Transverse colon (tissue), 4 donors: ENCODE measurements around the gene SFXN5. TPM values are rescaled to one million over a fixed set of nuclear protein-coding genes. Genes with fewer than 3 reads are reported as not detected.

Experiments
- DNase-seq: peaks from one replicate; pipeline ENCODE4 v3.0.0-alpha.2; 2019
- H3K27ac ChIP-seq, 4 donors: fragments of 200-600 bp; sonication (generic); 2 replicates each; pipeline ENCODE4 v1.5.1; 2016 to 2018; ENCODE audit warnings: inconsistent platforms in 4 of 4
- H3K27me3 ChIP-seq: fragments of 200-600 bp; sonication (generic); 2 replicates; pipeline ENCODE4 v1.5.1; 2017; ENCODE audit warnings: inconsistent platforms
- H3K36me3 ChIP-seq, 4 donors: fragments of 200-600 bp; sonication (generic); 2 replicates each; pipeline ENCODE4 v1.5.1; 2017 to 2019; ENCODE audit warnings: inconsistent platforms in 4 of 4
- H3K4me1 ChIP-seq, 4 donors: fragments of 200-600 bp; sonication (generic); 2 replicates each; pipeline ENCODE4 v1.5.1; 2017 to 2020; ENCODE audit warnings: inconsistent platforms in 4 of 4
- H3K4me3 ChIP-seq, 4 donors: fragments of 200-600 bp; sonication (generic); 1 replicate in 1 of 4; 2 replicates in 3 of 4; pipeline versions ENCODE4 v1.5.1 to v1.6.1; 2017 to 2019; ENCODE audit warnings: inconsistent platforms in 4 of 4
- H3K9me3 ChIP-seq, 2 donors: fragments of 200-600 bp; sonication (generic); 2 replicates each; pipeline ENCODE4 v1.5.1; 2017 to 2019; ENCODE audit warnings: inconsistent platforms in 2 of 2
- EP300 ChIP-seq: sonication (generic); formaldehyde crosslinking; IDR thresholded peaks from one replicate; pipeline ENCODE4 v1.6.1; 2017; ENCODE audit warnings: antibody characterized with exemption, low read depth
- POLR2A ChIP-seq: fragments of 450-650 bp; IDR thresholded peaks from one replicate; pipeline ENCODE4 v1.6.1; 2016; ENCODE audit warnings: antibody characterized with exemption, mild to moderate bottlenecking, moderate library complexity
- POLR2AphosphoS5 ChIP-seq, 3 donors: sonication (generic); formaldehyde crosslinking; IDR thresholded peaks; one replicate each; pipeline ENCODE4 v1.6.1; 2016; ENCODE audit warnings: antibody characterized with exemption in 3 of 3
- WGBS, 2 donors: methylation state at CpG; one replicate each; pipeline ENCODE4 v1.1.5; 2018; ENCODE audit warnings: low coverage in 1 of 2; 5-methylcytosine and 5-hydroxymethylcytosine counted together
- in situ Hi-C, 4 donors: fragments of 200-750 bp; cut with MboI; loops; one replicate each; pipeline versions ENCODE4 v1.15.0 to v1.15.1; 2017; ENCODE audit warnings: low sequenced_read_pairs in 3 of 4, low pct_ligation_motif_present in 1 of 4, low pct_unique_long_range_greater_than_20kb in 1 of 4
- intact Hi-C: fragments of 100-400 bp; cut with DNase I; formaldehyde crosslinking; loops from one replicate; pipeline ENCODE4 v1.15.1; 2023; ENCODE audit warnings: low total_unique reads
- total RNA-seq, 4 donors: library from RNA; depleted of rRNA; stranded (reverse); fragments of >200 nt; gene quantifications; one replicate each; pipeline ENCODE4 v1.1.0, GENCODE V29; 2016
- TF ChIP-seq, protein P1 (sequence below), 5 experiments: fragments of 200-600 bp in 3 of 5; fragments of 450-650 bp in 2 of 5; sonication (generic) in 3 of 5; IDR thresholded peaks; 1 replicate in 2 of 5; 2 replicates in 3 of 5; pipeline ENCODE4 v1.5.1; 2016 to 2017; ENCODE audit warnings: antibody characterized with exemption in 5 of 5, inconsistent platforms in 3 of 5, mild to moderate bottlenecking in 2 of 5, moderate library complexity in 1 of 5

Gene SFXN5
- total RNA-seq, 4 donors from 2014 or later, result 12.3 to 98.4 (median 42.7) TPM

DNA sequence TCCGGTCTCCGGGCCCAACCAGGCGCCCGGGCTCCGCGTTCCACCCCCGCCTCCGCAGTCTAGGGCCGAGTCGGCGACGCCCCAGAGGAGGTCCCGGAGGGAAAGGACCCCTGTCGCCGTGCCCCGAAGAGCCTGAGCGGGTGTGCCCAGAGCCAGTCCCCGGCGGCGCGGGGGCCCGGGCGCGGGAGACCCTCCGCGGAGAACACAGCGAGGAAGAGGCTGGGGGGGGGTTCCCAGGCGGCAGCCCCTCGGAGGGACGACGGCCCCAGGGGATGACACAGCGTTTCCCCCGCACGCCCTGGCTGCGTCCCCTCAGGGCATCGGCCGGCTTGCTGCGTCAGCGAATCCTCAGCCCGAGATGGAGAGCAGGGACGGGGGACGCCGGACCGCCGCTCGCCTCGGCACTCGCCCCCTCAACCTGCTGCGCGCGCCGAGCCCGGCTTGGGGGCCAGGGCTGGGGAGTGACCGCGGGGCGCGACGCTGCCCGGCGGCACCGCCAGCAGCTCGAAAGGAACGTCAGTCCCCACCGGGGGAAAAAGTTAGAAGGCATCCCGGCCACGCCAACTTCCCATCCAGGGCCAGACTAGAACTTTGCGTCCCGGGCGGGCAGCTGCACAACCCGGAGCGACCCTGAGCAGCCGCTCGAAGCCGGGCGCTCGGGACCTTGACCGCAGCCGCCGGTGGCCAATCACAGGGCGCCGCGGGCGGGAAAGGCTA lies 711 bp downstream of the SFXN5 start:
- Histone ChIP-seq H3K9me3 (no peaks in the 10 kb centered on the region), H3K4me1 (peaks cover 12 to 26% (median 20%) of the 10 kb centered on the region in 4 donors), H3K27ac (peak overlapping the region; percentile 94 to 97 (median 96)), H3K4me3 (peak overlapping the region; percentile 70 to 94 (median 85)), H3K36me3 (no peaks in the 10 kb centered on the region), H3K27me3 (no peaks in the 10 kb centered on the region)
- intact Hi-C loops (loop anchor here (1.0 to 5.0 kb wide), 3 partner anchors 22 to 106 kb away; no protein-coding TSS in a partner anchor), in situ Hi-C loops (no loop called here)
- peak; percentile 54 for DNase-seq
- 0% methylated on average over 78 of the region's 83 CpGs; no CpG with 5 or more reads in 1 of the 2 donors for WGBS, 2 donors
- TF ChIP-seq, protein P1, sequence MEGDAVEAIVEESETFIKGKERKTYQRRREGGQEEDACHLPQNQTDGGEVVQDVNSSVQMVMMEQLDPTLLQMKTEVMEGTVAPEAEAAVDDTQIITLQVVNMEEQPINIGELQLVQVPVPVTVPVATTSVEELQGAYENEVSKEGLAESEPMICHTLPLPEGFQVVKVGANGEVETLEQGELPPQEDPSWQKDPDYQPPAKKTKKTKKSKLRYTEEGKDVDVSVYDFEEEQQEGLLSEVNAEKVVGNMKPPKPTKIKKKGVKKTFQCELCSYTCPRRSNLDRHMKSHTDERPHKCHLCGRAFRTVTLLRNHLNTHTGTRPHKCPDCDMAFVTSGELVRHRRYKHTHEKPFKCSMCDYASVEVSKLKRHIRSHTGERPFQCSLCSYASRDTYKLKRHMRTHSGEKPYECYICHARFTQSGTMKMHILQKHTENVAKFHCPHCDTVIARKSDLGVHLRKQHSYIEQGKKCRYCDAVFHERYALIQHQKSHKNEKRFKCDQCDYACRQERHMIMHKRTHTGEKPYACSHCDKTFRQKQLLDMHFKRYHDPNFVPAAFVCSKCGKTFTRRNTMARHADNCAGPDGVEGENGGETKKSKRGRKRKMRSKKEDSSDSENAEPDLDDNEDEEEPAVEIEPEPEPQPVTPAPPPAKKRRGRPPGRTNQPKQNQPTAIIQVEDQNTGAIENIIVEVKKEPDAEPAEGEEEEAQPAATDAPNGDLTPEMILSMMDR (IDR thresholded peaks at IDR 0.05), result no peak
- TF ChIP-seq EP300 (no peak), POLR2A (peak; percentile 80), POLR2AphosphoS5 (IDR thresholded peaks at IDR 0.05) (peak; percentile 62 to 74 (median 73))

DNA sequence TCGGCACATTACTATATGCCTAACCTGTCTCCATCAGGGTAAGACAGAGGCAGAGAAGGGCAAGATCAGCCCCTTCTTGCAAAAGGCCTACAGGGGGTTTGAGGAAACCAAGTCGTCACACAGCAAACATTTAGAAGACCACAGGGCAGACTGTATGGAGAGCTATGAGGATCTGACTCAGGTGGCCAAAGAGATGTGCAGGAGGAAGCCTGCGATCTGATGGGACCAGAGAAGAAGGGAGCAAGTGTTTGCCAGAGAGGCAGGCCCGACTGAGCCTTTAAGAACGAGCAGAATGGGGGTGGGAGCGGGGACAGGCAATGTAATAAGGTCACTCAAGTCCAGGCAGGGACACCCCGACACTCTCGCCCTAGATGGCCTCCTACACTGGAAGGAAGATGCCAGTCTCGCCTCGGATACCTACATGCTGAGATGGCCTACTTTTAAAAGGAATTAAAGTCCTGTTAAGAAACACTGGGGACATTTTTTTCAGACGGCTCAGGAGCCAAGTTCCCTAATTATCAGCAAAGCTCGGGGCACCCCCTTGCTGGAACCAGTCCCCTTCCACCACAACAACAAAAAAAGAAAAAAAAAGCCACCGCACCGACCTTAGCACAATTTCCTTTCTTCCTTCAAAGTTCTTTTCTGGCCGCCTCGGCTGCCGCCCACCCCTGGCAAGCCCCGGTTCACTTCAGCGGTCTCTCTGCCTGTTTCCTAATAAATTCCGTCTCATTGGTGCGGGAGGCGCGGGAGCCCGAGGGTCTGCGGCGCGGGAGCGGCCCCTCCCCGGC lies 1.5 kb downstream of the SFXN5 start:
- Histone ChIP-seq H3K27me3 (no peaks in the 10 kb centered on the region), H3K27ac (peak overlapping the region; percentile 94 to 97 (median 96)), H3K4me3 (peak overlapping the region; percentile 70 to 94 (median 85)), H3K9me3 (no peaks in the 10 kb centered on the region), H3K4me1 (peaks cover 12 to 26% (median 21%) of the 10 kb centered on the region in 4 donors), H3K36me3 (no peaks in the 10 kb centered on the region)
- intact Hi-C loops, result loop anchor here (1.0 to 5.0 kb wide), 3 partner anchors 22 to 107 kb away; no protein-coding TSS in a partner anchor
- in situ Hi-C loops, result no loop called here
- no peak for DNase-seq
- 12 to 13% methylated on average over 4 to 28 of the region's 29 CpGs for WGBS, 2 donors
- TF ChIP-seq EP300, result no peak
- TF ChIP-seq POLR2AphosphoS5 (IDR thresholded peaks at IDR 0.05), result no peak
- TF ChIP-seq, protein P1 (IDR thresholded peaks at IDR 0.05), result no peak
- no peak for TF ChIP-seq POLR2A

DNA sequence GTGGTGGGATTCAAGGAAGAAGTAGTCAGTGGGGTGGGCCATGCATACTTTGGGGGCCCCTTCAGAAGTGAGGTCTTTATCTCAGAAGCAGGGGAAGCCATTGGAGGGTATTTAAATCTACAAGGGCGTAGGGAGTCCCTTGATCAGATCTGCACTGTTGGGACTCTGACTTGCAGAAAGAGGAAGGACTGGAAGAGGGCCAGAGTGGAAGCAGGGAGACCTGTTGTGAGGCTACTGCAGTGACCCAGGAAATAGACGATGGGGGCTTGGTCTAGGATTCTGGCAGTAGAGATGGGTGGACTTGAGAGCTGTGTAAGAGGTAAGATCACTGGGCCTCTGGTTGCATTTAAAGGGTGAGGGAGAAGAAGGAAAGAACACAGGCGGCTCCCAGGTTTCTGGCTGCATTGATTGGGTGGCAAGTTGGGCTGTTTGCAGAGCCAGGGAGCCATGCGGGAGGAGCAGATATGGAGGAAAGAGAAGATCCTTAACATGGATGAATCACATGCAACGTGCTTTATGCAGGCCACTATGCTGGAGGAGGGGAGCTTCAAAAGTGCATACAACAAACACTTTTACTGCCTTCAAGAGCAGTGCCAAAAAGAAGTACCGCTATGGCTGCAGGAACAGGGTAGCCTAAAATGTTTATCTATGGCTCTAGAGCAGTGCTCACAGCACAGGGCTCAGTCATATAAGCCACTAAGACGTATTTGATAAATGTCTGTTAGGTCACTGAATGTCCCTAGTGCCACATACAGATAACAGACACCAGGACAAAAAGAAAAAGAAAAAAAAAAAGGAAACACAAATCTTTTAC lies 2.3 kb downstream of the SFXN5 start:
- peak overlapping the region; percentile 94 to 97 (median 96) for H3K27ac ChIP-seq
- WGBS, 2 donors, result 55 to 70% methylated on average over 5 to 7 of the region's 7 CpGs
- H3K36me3 ChIP-seq, result no peaks in the 10 kb centered on the region
- in situ Hi-C loops, result no loop called here
- intact Hi-C loops, result no loop called here
- H3K4me3 ChIP-seq, result peak overlapping the region in 1 of 4 donors; percentile 70
- peaks cover 12 to 32% (median 28%) of the 10 kb centered on the region in 4 donors for H3K4me1 ChIP-seq
- no peak for TF ChIP-seq POLR2A
- TF ChIP-seq EP300, result no peak
- TF ChIP-seq, protein P1 (IDR thresholded peaks at IDR 0.05), result no peak
- TF ChIP-seq POLR2AphosphoS5 (IDR thresholded peaks at IDR 0.05), result no peak
- no peaks in the 10 kb centered on the region for H3K27me3 ChIP-seq
- DNase-seq, result no peak
- H3K9me3 ChIP-seq, result no peaks in the 10 kb centered on the region
